Sciatic nerve (tissue), 2 donors: ENCODE measurements around the gene DNPEP. TPM values are rescaled to one million over a fixed set of nuclear protein-coding genes. Genes with fewer than 3 reads are reported as not detected.

Experiments
- ATAC-seq: fragments of 200-7000 bp; cut with Tn5 transposase; one replicate; pipeline ENCODE4 v1.9.1; 2020; ENCODE audit warnings: mild to moderate bottlenecking, moderate library complexity
- DNase-seq: peaks from one replicate; pipeline ENCODE4 v3.0.0-alpha.2; 2020; ENCODE audit warnings: low spot score
- intact Hi-C: fragments of 100-400 bp; cut with DNase I; formaldehyde crosslinking; loops from one replicate; pipeline ENCODE4 v1.14.2; 2022
- total RNA-seq: library from RNA; stranded (reverse); fragmentation: NEBNext Ultra II Directional; extraction: Animal tissue kit (Norgen Biotek cat#: 25700); gene quantifications from one replicate; pipeline ENCODE4 v1.2.1, GENCODE V29; 2021
- donor health status: DM: no; HTN: no; CAD: no.
- donor health status: DM: no; HTN: no; CAD: no.

The DNPEP gene
- total RNA-seq: 41.8 TPM

DNA sequence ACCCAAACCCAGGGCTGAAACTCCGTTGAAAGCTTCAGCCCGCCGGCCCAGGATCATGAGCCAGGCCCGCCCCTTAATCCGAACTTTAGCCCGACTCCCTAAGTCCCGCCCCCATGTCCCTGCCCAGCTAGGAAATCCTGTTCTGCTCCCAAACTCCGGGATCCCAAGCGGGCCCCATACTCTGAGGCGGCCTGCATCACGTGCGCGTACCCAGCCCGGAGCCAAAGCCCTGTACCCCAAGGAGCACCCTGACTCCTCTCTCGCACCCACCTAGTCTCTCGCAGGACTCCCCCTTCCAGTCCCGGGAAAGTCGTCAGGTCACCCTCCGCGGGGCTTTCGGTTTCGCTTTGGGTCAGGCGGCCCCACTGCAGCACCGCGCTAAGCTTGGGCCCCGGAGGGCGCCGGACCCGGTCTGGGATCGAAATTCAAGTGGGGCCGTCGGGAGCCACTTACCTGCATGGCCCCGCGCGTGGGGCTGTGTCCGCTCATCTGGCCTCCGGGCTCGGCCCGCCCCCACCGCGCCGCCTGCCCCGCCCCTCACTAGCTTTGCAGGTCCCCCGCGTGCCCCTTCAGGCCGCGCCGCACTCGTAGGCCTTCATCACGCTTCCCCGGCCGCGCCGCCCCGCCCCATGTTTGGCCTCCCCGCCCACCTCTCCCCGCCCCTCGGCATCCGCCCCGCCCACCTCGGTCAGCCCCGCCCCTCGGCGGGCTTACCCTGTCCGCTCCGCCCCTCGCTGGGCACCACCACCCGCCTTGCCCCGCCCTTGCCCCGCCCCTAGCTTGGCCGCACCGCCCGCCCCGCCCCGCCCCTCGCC, at the start of gene DNPEP:
TSS of gene DNPEP (minus strand) at position 607 of the 815 bp plus-strand sequence. CDS start at position 489, 118 bp downstream.
- peak; percentile 80 for ATAC-seq
- peak; percentile 98 for DNase-seq
- intact Hi-C loops: loop anchor here (10.0 kb wide), 1 partner anchor 83 kb away; the partner anchor contains the start of gene PTPRN

DNA sequence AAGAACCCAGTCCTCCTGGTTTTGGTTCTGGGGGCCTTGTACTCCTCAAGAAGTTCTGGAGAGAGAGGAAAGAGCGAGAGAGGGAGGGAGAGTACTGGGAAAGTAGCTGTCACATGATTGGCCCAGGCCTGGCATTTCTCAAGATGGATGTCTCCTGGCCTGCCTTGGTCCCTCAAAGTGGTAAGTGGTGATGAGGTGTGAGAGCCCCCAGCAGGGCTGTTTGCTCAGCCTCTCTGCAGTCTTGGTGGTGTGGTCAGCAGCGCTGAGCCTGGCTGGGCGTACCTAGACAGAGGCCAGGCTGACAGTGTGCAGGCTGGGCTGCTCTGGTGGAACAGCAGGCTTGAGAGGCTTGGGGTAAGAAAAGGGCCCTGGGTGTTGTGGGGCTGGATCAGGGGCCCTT, 49.4 kb upstream of the DNPEP start:
- DNase-seq (no peak), ATAC-seq (no peak)
- intact Hi-C loops: no loop called here

GRCh38 chr2:219436491-219436890, 48.8 kb upstream of the DNPEP start:
- ATAC-seq (no peak), DNase-seq (no peak)
- intact Hi-C loops: no loop called here

DNA sequence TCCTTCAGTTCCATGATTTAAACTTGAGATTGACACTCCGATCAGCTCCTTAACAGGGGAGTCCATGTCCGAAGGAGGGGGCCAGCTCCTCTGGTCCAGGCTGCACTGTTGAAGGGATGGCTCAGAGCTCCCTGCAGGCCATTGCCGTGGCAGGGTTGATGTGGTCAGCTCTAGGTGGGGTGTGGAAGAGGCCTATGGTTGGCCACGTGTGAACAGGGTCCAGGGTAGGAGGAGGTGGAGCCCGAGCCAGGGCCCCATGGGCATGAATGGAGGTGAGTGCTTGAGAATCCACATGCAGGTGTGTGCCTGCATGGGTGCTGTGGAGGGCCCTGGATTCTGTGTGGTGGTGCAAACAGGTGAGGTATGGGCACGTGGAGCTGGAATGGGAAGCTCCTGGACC, 48.0 kb upstream of the DNPEP start:
- no peak for ATAC-seq
- no peak for DNase-seq
- intact Hi-C loops: no loop called here

DNA sequence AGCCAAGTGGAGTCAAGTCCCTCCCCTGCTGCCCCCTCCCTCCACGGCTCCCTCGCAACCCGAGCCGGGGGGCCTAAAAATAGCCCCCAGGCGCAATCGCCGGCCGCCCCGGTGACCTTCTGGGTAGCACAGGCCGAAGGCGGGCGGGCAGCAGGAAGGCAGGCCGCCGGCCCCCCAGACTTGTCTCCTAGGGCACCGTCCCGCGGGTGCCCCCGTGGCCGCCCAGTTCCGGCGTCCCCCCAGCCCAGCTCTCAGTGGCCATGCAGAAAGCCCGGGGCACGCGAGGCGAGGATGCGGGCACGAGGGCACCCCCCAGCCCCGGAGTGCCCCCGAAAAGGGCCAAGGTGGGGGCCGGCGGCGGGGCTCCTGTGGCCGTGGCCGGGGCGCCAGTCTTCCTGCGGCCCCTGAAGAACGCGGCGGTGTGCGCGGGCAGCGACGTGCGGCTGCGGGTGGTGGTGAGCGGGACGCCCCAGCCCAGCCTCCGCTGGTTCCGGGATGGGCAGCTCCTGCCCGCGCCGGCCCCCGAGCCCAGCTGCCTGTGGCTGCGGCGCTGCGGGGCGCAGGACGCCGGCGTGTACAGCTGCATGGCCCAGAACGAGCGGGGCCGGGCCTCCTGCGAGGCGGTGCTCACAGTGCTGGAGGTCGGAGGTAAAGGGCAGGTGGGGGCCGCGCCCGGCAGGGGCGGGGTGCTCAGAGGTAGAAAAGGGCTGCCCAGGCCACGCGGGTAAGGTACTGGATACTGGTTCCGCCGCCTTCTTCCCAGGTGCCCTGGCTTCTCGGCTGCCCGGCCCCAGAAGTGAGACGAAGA, 47.2 kb upstream of the DNPEP start, which contains the start of gene SPEG:
TSS of gene SPEG (plus strand) at position 126 of the 808 bp plus-strand sequence. CDS start at position 261, 135 bp downstream.
- no peak for DNase-seq
- intact Hi-C loops: no loop called here
- ATAC-seq: peak; percentile 29

DNA sequence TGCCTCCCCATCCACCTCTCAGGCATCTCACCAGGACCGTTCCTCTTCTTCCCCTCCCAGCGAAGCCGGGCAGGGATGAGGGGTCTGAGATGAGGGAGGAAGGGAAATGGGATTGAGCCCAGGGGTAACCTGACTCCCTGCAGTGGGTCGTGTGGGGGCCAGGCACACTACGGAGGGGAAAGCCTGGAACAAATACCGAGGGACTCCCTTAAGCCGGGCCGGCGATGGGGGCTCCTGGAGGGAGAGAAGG, 46.7 kb upstream of the DNPEP start:
- intact Hi-C loops: no loop called here
- ATAC-seq: no peak
- DNase-seq: no peak

GRCh38 chr2:219433666-219434467, 46.2 kb upstream of the DNPEP start:
- DNase-seq (no peak), ATAC-seq (no peak)
- intact Hi-C loops: no loop called here

DNA sequence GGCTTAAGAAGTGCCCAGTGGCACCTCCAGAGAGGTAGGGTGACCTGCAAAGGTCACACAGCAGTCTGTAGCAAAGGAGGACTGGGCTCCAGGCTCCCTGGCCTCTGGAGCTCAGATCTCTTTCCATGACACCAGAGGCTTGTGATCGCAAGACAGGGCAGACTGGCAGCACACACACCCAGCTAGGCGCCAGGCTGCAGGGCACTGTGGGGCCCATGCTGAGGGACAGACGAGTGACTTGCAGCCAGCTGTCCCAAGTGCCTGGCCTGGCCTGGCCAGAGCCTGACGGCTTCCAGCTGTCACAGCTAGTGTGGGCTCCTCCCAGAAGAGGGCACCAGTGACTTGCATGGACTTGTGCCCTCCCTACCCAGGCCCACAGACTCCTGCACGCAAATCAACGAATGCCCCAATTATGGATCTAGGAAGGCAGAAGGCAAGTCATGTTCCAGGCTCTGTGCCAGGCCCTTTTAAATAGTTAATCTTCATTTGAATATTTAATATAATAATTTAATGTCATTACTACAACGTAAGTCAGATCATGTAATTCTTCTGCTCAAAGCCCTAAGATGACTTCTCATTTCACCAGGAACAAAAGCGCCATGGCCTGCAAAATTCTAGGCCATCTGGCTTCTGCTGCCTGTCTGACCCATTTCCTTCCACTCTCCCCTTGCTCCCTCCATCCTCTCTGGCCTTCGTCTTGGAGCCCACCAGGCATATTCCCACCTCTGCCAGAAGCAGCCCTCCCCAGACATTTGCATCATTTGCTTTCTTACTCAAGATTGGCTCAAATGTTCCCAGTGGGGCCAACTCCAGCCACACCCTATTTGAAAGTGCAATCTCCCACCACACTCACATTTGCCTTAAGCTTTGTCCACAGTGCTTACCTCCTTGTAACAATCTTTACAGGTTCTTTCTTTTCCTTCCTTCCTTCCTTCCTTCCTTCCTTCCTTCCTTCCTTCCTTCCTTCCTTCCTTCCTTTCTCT, 43.2 kb upstream of the DNPEP start:
- ATAC-seq (peak; percentile 46), DNase-seq (no peak)
- intact Hi-C loops: no loop called here

GRCh38 chr2:219429958-219430606, 42.4 kb upstream of the DNPEP start:
- intact Hi-C loops: no loop called here
- ATAC-seq (no peak), DNase-seq (no peak)

DNA sequence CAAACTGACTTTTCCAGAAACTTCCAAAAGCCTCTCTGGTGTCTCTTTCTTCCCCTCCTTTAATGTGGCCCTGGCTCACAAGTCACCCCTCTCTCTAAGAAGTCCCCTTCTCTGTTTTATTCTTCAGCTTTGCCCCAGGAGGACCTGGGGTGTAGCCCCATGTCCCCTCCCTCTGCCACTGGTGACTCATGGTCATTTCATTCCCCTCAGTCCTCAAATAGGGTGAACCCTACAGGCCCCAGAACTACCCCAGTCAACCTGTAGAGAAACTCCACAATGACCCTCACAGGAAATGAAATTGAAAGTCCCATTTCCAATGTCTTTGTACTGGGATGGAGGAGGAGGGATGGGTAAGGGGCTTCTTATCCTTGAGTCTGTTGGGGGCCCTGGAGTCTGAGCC, 40.8 kb upstream of the DNPEP start:
- intact Hi-C loops: no loop called here
- ATAC-seq (no peak), DNase-seq (no peak)

GRCh38 chr2:219426534-219427136, 38.9 kb upstream of the DNPEP start:
- DNase-seq (no peak), ATAC-seq (no peak)
- intact Hi-C loops: no loop called here

DNA sequence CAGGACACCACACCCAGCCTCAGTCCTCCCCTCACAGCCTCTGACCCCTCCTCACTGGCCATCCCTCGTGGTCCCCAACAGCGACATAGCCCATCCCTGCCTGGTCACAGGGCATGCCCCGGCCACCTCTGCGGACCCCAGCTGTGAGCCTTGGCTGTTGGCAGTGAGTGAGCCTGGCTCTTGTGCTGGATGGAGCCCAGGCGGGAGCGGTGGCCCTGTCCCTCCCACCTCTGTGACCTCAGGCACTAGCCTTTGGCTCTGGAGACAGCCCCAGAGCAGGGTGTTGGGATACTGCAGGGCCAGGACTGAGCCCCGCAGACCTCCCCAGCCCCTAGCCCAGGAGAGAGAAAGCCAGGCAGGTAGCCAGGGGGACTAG, 38.3 kb upstream of the DNPEP start:
- no peak for ATAC-seq
- intact Hi-C loops: no loop called here
- no peak for DNase-seq

- ATAC-seq: no peak
- intact Hi-C loops: no loop called here
- no peak for DNase-seq
Observed at GRCh38 chr2:219425238-219426067, 37.7 kb upstream of the DNPEP start.

DNA sequence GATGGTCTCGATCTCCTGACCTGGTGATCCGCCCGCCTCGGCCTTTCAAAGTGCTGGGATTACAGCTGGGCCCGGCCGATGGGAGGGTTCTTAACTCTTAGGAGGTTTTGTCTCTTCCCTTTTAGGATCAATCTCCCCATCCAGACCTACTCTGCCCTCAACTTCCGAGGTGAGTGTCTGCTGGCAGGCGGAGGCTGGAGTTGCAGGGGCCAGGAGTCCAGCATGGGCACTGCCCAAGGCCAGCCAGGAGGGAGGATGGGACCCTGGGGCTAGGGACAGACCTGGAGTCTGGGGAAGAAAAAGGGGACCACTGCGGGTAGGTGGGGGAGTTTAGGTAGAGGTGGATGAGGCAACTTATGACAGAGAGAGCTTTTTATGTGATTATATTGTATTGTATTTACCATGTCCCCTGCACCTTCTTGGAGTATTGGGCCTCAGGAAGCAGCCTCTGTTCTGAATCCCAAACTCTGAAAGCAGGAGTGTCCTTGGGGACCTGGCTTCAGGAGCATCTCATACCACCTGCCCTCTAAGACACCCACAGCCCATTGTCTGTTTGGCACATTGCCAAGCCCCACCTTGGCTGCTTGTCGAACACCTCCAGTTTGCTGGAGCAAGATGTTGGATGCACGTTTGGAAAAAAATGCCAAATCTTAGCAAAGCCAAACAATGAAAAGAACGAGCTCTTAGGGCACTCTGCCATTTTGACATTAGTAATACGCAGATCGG, 36.1 kb upstream of the DNPEP start:
- DNase-seq (no peak), ATAC-seq (no peak)
- intact Hi-C loops: no loop called here

GRCh38 chr2:219422952-219423534, 35.3 kb upstream of the DNPEP start:
- ATAC-seq (no peak), DNase-seq (no peak)
- intact Hi-C loops: no loop called here

DNA sequence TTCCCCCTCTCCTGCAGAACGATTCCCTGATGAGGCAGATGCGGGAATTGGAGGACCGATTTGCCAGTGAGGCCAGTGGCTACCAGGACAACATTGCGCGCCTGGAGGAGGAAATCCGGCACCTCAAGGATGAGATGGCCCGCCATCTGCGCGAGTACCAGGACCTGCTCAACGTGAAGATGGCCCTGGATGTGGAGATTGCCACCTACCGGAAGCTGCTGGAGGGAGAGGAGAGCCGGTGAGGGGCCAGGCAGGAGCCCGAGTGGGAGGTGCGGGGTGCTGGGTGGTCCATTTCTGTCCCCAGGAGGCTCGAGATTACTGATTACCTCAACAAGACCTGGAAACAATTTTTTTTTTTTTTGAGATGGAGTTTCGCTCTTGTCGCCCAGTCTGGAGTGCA, 33.6 kb upstream of the DNPEP start:
- intact Hi-C loops: no loop called here
- ATAC-seq (no peak), DNase-seq (no peak)
